ENCODE results near the gene RAVER1.

The RAVER1 gene

GRCh38 chr19:10294368-10294697 lies 39.0 kb downstream of the RAVER1 start:
- ChIA-PET CTCF (no interaction called here), POLR2A (ENCODE audit: low non-redundant PET) (no interaction called here)
- DNase-seq (ENCODE audit: low spot score) = no peak
- no peak for TF ChIP-seq CTCF (conservative IDR thresholded peaks at IDR 0.05; ENCODE audit: low read depth)
- H3K27ac ChIP-seq = no peak overlapping the region

- ChIA-PET POLR2A (ENCODE audit: low non-redundant PET) (no interaction called here), CTCF (no interaction called here)
Observed at GRCh38 chr19:10293637-10294367, 39.5 kb downstream of the RAVER1 start.

GRCh38 chr19:10292789-10293636 lies 40.3 kb downstream of the RAVER1 start:
- CTCF ChIA-PET = no interaction called here
- no peak for TF ChIP-seq CTCF (conservative IDR thresholded peaks at IDR 0.05; ENCODE audit: low read depth)
- no peak for DNase-seq (ENCODE audit: low spot score)
- POLR2A ChIA-PET (ENCODE audit: low non-redundant PET) = no interaction called here
- peak overlapping the region; percentile 93 for H3K27ac ChIP-seq

More at GRCh38 chr19:10293637-10294367, 39.5 kb downstream of the RAVER1 start:
- no peak for DNase-seq (ENCODE audit: low spot score)
- H3K27ac ChIP-seq = no peak overlapping the region
- no peak for TF ChIP-seq CTCF (conservative IDR thresholded peaks at IDR 0.05; ENCODE audit: low read depth)

- peak; percentile 85 for DNase-seq (ENCODE audit: low spot score)
- CTCF ChIA-PET = interaction anchor here (0.8 to 1.3 kb wide), 2 partner anchors 96 to 98 kb away, joined by 4 to 6 read pairs; no protein-coding TSS in a partner anchor
- peak overlapping the region; percentile 93 for H3K27ac ChIP-seq
- POLR2A ChIA-PET (ENCODE audit: low non-redundant PET) = interaction anchor here (0.6 kb wide), 1 partner anchor 39 kb away, joined by 6 read pairs; no protein-coding TSS in a partner anchor
- no peak for TF ChIP-seq CTCF (conservative IDR thresholded peaks at IDR 0.05; ENCODE audit: low read depth)
Observed at GRCh38 chr19:10292206-10292788, 41.0 kb downstream of the RAVER1 start.

GRCh38 chr19:10291554-10292205 lies 41.6 kb downstream of the RAVER1 start:
- H3K27ac ChIP-seq = peak overlapping the region; percentile 93
- CTCF ChIA-PET = interaction anchor here (0.8 to 1.3 kb wide), 3 partner anchors 93 to 99 kb away, joined by 3 to 6 read pairs (median 4); no protein-coding TSS in a partner anchor
- no peak for DNase-seq (ENCODE audit: low spot score)
- POLR2A ChIA-PET (ENCODE audit: low non-redundant PET) = interaction anchor here (0.6 kb wide), 1 partner anchor 40 kb away, joined by 6 read pairs; no protein-coding TSS in a partner anchor
- no peak for TF ChIP-seq CTCF (conservative IDR thresholded peaks at IDR 0.05; ENCODE audit: low read depth)
